GM19438 (cell line): ENCODE measurements around the gene NEBL.

Source experiments
- ATAC-seq: cut with Tn5 transposase; IDR thresholded peaks from one replicate; pipeline ENCODE4 v1.9.1; 2021; ENCODE audit warnings: low read depth; ENCODE audit not compliant: unreplicated experiment

NEBL gene

GRCh38 chr10:20908391-20908790 lies 11.3 kb upstream of the NEBL start:
- ATAC-seq: no peak

GRCh38 chr10:20903635-20904390 lies 6.7 kb upstream of the NEBL start:
- ATAC-seq: no peak

GRCh38 chr10:20901110-20901509 lies 4.0 kb upstream of the NEBL start:
- ATAC-seq: no peak

DNA sequence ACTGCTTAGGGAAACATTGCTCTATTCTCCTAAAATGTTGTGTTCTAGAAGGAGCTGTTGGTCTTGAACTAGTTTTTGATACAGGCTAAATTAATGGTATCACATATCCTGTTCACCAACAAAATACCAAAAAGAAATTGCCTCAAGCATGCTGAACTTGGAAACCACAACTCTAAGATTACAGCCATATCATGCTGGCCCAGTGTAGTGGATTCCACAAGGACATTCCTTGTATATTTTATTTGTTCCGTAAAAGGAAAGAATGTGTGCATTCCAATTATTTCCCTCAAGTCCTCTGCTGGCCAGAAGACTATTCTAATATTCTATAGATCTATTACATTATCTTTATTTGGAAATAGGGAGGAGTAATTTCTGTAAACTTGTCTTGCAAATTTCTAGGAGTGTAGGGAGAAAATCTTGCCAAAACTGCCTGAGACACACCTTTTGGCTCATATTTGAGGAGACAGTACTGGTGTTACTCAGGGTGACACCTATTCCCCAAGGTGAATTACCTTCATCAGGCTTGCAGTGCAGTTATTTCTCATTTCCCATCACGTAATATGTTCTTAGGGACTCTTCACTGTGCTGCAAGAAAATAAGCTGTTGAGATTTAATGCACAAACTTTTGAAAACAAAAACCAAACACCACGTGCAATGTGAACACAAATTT lies 1.9 kb upstream of the NEBL start:
- ATAC-seq: no peak

DNA sequence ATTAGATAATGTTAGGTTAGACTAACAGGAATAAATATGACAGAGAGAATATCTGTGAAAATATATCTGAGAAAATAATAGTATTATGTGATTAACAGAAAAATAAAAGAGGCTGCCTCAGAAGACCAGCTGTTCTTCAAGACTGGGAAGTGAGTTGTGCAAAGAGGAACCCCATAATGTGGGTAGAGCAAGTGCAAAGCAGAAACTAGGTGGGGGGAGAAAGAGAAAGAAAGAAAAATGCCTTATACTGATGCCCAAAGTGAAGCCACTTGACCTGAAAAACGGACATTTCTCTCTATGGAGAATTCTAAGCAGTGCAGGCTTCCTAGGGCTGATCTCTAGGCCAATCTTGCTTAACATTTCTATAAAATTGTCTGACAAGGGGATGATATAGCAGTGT lies 3.8 kb downstream of the NEBL start:
- no peak for ATAC-seq

DNA sequence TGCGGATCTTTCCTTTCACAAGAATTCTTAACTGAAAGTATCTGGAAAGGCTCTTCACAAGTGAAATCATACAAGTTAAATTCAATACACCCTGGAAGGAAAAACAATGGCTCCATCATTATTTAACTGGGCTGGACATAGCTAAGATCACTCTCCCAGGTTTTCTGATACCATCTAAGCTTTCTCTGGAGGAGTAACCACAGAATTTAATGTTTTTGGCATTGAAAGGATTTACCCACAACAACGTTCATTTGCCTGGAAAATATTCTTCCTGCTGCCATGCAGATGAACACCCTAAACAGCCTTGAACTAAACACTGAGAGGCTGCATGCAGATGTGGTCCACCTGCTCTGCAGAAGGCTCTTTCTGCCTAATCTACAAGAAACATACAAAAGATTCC lies 4.3 kb downstream of the NEBL start:
- no peak for ATAC-seq

- no peak for ATAC-seq
Measured at GRCh38 chr10:20892011-20892585, 5.0 kb downstream of the NEBL start.

GRCh38 chr10:20891338-20891714 lies 5.8 kb downstream of the NEBL start:
- ATAC-seq: no peak

GRCh38 chr10:20890491-20891337 lies 6.4 kb downstream of the NEBL start:
- no peak for ATAC-seq

DNA sequence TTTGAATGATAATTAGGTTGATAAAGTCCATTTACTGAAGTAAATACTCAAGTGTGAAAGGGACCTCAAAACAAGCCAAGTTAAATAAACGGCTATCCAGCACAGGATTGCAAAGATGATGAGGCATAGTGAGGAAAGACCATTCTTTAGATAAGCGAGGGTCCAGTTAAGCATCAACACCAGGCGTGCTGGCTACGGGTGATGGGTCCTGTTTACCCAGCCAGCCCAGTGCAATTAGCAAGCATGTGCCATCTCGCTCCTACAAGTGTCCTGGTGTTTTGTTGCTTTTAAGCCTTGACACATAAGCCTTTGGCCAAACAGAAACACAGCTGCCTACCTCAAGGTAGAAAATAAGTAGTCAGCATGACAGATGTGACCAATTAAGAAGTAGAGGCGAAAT lies 7.1 kb downstream of the NEBL start:
- ATAC-seq: no peak

DNA sequence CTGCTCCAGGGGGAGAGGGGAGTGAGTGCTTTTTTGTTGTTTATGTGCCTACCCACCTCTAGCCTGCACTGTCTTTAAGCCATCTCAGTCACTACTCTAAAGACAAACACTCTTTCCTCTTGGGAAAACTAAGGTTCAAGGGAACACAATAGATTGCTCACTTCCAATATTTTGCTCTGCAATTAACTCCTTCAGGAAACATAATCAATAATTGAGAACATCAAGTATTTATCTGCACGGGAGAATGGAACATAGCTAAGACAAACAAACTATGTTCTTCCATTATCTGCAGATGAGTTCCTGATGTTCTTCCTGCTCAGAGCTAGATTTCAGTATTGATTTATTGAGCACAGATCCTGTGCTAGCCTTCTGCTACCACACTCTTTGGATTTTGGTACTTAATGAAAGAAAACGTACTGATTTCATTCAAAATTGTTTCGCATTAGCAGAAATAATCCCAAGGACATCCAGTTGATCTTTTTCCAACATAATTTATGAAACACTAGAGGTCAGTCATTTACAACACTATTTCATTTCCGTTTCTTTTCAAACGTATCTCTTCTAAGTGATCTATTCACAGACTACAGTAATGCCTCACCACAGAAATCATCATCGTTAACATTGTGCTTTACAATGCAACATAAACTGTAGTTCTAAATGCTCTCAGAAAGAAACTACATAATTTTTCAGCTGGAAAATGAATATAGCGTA lies 8.3 kb downstream of the NEBL start:
- ATAC-seq: no peak

GRCh38 chr10:20887706-20888555 lies 9.2 kb downstream of the NEBL start:
- ATAC-seq: no peak

DNA sequence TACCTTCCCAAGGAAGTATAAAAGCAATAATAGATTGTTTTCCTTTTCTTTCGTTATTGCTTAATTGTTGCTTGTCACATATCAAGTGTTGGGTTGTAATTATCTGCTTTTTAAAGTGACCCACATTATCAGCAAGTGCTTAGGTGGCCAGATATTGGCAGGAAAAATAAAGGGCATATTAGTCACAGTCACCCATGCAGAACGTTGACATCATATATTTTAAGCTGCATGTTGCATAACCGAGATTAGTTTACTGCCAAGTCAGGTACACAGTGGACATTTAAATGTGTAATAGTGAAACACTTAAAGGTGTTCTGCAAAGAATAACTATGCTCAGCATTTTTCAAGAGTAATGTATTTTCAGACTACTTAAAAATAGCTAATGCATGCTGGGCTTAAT lies 11.4 kb downstream of the NEBL start:
- ATAC-seq: no peak

DNA sequence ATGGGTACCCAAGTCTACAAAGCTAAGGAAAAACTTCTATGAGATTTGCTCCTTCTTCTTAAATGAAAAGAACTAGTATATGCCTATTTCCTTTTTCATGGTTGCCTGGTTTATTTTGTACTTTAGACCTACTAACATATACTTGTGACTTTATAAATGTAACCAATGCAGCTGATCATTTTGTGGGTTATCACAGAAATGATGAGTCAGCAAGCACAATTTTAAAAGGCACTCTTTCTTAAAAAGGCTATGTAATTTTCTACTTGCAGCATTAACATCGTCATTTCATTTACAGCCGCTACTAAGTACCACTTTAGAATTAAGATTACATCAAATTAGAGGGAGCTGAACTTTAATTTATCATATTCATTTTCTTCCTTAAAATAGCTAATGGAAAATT lies 13.6 kb downstream of the NEBL start:
- ATAC-seq: no peak

- no peak for ATAC-seq
Measured at GRCh38 chr10:20882091-20882490, 15.0 kb downstream of the NEBL start.

GRCh38 chr10:20879136-20879535 lies 18.0 kb downstream of the NEBL start:
- ATAC-seq: no peak

GRCh38 chr10:20877986-20878983 lies 18.8 kb downstream of the NEBL start:
- ATAC-seq: no peak

DNA sequence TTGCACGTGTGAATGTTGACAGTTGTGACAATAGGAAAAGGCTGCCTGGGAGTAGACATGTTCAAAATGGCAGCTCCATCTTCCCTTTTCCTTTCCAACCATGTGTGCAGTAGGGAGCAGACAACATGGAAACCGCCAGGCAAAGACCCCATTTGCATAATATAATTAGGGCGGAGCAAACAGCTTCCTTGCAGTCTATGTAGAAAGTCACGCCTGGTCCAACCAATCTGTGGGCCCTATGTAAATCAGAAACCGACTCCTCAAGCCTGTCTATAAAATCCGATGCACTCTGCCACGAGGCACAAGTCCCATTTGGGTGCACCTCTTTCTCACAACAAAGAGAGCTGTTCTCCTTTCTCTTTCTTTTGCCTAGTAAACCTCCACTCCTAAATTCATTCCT lies 19.6 kb downstream of the NEBL start:
- ATAC-seq: no peak
